GM23338 (cell line): ENCODE results near the gene CHST10. TPM values are rescaled to one million over a fixed set of nuclear protein-coding genes. Genes with fewer than 3 reads are reported as not detected.
A peak's percentile ranks its signal among the peaks of the same experiment; 100 is the strongest.

ENCODE experiments used
- ATAC-seq: fragments of 200-7000 bp; cut with Tn5 transposase; 3 replicates; pipeline ENCODE4 v1.9.1; 2020
- DNase-seq: peaks from one replicate; pipeline ENCODE4 v3.0.0-alpha.2; 2015; ENCODE audit warnings: low spot score
- H2AFZ ChIP-seq: fragments of 200-600 bp; sonication (generic); 2 replicates; pipeline ENCODE4 v1.8.0; 2016; ENCODE audit warnings: antibody characterized with exemption, mild to moderate bottlenecking, moderate library complexity
- H3F3A ChIP-seq: fragments of 200-600 bp; sonication (generic); replicated peaks from 2 replicates; pipeline ENCODE4 v1.8.0; 2017; ENCODE audit warnings: antibody characterized with exemption, mixed run types, low read depth
- H3K27ac ChIP-seq: fragments of 200-600 bp; sonication (generic); 2 replicates; pipeline ENCODE4 v1.6.1; 2016; ENCODE audit warnings: low read depth
- H3K27me3 ChIP-seq: fragments of 200-600 bp; sonication (generic); 2 replicates; pipeline ENCODE4 v1.8.0; 2016; ENCODE audit warnings: mild to moderate bottlenecking, mixed run types, moderate library complexity; ENCODE audit not compliant: insufficient read depth
- H3K36me3 ChIP-seq: fragments of 200-600 bp; sonication (generic); 2 replicates; pipeline ENCODE4 v1.8.0; 2016; ENCODE audit warnings: mild to moderate bottlenecking; ENCODE audit not compliant: insufficient read depth
- H3K4me1 ChIP-seq: fragments of 200-600 bp; sonication (generic); 2 replicates; pipeline ENCODE4 v1.8.0; 2016; ENCODE audit warnings: mild to moderate bottlenecking, moderate library complexity; ENCODE audit not compliant: insufficient read depth
- H3K4me2 ChIP-seq: fragments of 200-600 bp; sonication (generic); 2 replicates; pipeline ENCODE4 v1.7.1; 2017; ENCODE audit warnings: mixed run types
- H3K4me3 ChIP-seq: fragments of 200-600 bp; sonication (generic); 2 replicates; pipeline ENCODE4 v1.6.1; 2016; ENCODE audit warnings: mixed run types
- H3K79me2 ChIP-seq: fragments of 200-600 bp; sonication (generic); replicated peaks from 2 replicates; pipeline ENCODE4 v1.8.0; 2017; ENCODE audit warnings: mild to moderate bottlenecking; ENCODE audit not compliant: insufficient read depth
- H3K9me2 ChIP-seq: fragments of 200-600 bp; sonication (generic); 2 replicates; pipeline ENCODE4 v1.8.0; 2017; ENCODE audit not compliant: insufficient read depth
- H4K20me1 ChIP-seq: fragments of 200-600 bp; sonication (generic); replicated peaks from 2 replicates; pipeline ENCODE4 v1.8.0; 2017; ENCODE audit warnings: mild to moderate bottlenecking; ENCODE audit not compliant: insufficient read depth
- H3K27ac Mint-ChIP-seq: 2 replicates; pipeline ENCODE4 v1.8.0; 2020; ENCODE audit warnings: inconsistent platforms, mild to moderate bottlenecking, moderate library complexity, mixed read lengths
- H3K27me3 Mint-ChIP-seq: 3 replicates; pipeline ENCODE4 v1.8.0; 2022; ENCODE audit warnings: low read depth, mild to moderate bottlenecking, moderate library complexity, mixed read lengths, inconsistent platforms; ENCODE audit not compliant: insufficient read depth, poor library complexity
- H3K36me3 Mint-ChIP-seq: 3 replicates; pipeline ENCODE4 v1.8.0; 2021; ENCODE audit warnings: low read depth, mild to moderate bottlenecking, inconsistent platforms, moderate library complexity, mixed read lengths
- H3K4me1 Mint-ChIP-seq: 3 replicates; pipeline ENCODE4 v1.8.0; 2020; ENCODE audit warnings: mild to moderate bottlenecking, inconsistent platforms, mixed read lengths
- H3K4me3 Mint-ChIP-seq: 3 replicates; pipeline ENCODE4 v1.8.0; 2021; ENCODE audit warnings: moderate library complexity, mild to moderate bottlenecking, inconsistent platforms, mixed read lengths
- H3K9me3 Mint-ChIP-seq: 3 replicates; pipeline ENCODE4 v1.8.0; 2020; ENCODE audit warnings: moderate library complexity, mild to moderate bottlenecking, inconsistent platforms, mixed read lengths
- CREB1 ChIP-seq: fragments of 250-450 bp; sonication (Bioruptor Pico); IDR thresholded peaks from 2 replicates; pipeline ENCODE4 v1.5.0; 2020; ENCODE audit warnings: low read depth, mild to moderate bottlenecking, moderate library complexity
- ETS1 ChIP-seq: IDR thresholded peaks from 2 replicates; pipeline ENCODE4 v1.6.1; 2016; ENCODE audit warnings: antibody characterized with exemption
- EZH2 ChIP-seq: fragments of 200-600 bp; sonication (generic); IDR thresholded peaks from one replicate; pipeline ENCODE4 v1.8.0; 2017; ENCODE audit warnings: antibody characterized with exemption, mild to moderate bottlenecking, low read depth; ENCODE audit not compliant: unreplicated experiment
- EZH2phosphoT487 ChIP-seq: fragments of 200-600 bp; sonication (generic); IDR thresholded peaks from one replicate; pipeline ENCODE4 v1.8.1; 2018; ENCODE audit warnings: antibody characterized with exemption; ENCODE audit not compliant: unreplicated experiment
- NANOG ChIP-seq: IDR thresholded peaks from 2 replicates; pipeline ENCODE4 v1.6.1; 2016; ENCODE audit warnings: antibody characterized with exemption, borderline replicate concordance
- POLR2AphosphoS5 ChIP-seq: IDR thresholded peaks from 2 replicates; pipeline ENCODE4 v1.6.1; 2016; ENCODE audit warnings: antibody characterized with exemption, low read depth
- REST ChIP-seq: IDR thresholded peaks from one replicate; pipeline ENCODE4 v1.6.1; 2018; ENCODE audit warnings: antibody characterized with exemption; ENCODE audit not compliant: unreplicated experiment
- STAT1 ChIP-seq: IDR thresholded peaks from one replicate; pipeline ENCODE4 v1.6.1; 2016; ENCODE audit warnings: antibody characterized with exemption; ENCODE audit not compliant: unreplicated experiment
- ZNF114 ChIP-seq: fragments of 250-450 bp; sonication (Bioruptor Pico); IDR thresholded peaks from 2 replicates; pipeline ENCODE4 v1.5.0; 2020; ENCODE audit warnings: mild to moderate bottlenecking, moderate library complexity
- ZNF331 ChIP-seq: fragments of 250-450 bp; sonication (Bioruptor Pico); IDR thresholded peaks from 2 replicates; pipeline ENCODE4 v1.5.0; 2020; ENCODE audit warnings: low read depth, mild to moderate bottlenecking, moderate library complexity
- polyA plus RNA-seq: library from polyadenylated mRNA; unstranded; fragments of >200 nt; fragmentation: Nextera tagmentation; extraction: Ambion mirVana; gene quantifications from 2 replicates; pipeline ENCODE4 v1.2.1, GENCODE V29; 2016
- total RNA-seq: library from RNA; depleted of rRNA; stranded (reverse); fragments of >200 nt; shearing (Covaris generic); gene quantifications from 2 replicates; pipeline ENCODE4 v1.2.3, GENCODE V29; 2014
- TF ChIP-seq, protein P1 (sequence below), 2 experiments: fragments of 200-600 bp in 1 of 2; sonication (generic) in 1 of 2; conservative IDR thresholded peaks; 2 replicates each; pipeline versions ENCODE4 v1.5.1 to v1.6.1; 2016 to 2017; ENCODE audit warnings: antibody characterized with exemption in 2 of 2, low read depth in 2 of 2, mild to moderate bottlenecking in 2 of 2, moderate library complexity in 1 of 2

The CHST10 gene
- total and polyA plus RNA-seq, 2 experiments from 2014 or later: 7.7 to 24.5 TPM

DNA sequence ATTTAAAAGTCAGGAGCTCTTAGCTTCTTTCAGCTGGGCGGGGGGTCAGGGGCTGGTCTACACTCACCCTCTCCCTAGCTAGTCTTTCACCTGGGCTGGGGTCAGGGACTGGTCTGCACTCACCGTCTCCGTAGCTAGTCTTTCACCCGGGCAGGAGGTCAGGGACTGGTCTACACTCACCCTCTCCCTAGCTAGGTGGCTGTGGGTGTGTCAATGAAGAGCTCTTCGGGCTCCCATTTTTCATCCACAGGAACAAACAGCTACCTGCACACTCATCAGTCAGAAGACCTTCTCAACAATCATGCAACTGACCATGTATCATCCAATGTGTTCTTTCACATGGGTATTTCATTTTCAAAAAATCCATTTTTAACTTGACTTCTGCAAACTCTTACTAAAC is 8.0 kb downstream of the CHST10 start:
- 0 out of 2 replicates have a peak, but pooled peaks cover 3% of the 10 kb centered on the region for H3F3A ChIP-seq
- TF ChIP-seq ZNF331 (CRISPR knock-in tag) (no peak), POLR2AphosphoS5 (no peak), REST (no peak), EZH2phosphoT487 (no peak), ZNF114 (CRISPR knock-in tag) (no peak), ETS1 (no peak), NANOG (no peak), STAT1 (no peak), CREB1 (CRISPR knock-in tag) (no peak), EZH2 (no peak)
- TF ChIP-seq, protein P1, sequence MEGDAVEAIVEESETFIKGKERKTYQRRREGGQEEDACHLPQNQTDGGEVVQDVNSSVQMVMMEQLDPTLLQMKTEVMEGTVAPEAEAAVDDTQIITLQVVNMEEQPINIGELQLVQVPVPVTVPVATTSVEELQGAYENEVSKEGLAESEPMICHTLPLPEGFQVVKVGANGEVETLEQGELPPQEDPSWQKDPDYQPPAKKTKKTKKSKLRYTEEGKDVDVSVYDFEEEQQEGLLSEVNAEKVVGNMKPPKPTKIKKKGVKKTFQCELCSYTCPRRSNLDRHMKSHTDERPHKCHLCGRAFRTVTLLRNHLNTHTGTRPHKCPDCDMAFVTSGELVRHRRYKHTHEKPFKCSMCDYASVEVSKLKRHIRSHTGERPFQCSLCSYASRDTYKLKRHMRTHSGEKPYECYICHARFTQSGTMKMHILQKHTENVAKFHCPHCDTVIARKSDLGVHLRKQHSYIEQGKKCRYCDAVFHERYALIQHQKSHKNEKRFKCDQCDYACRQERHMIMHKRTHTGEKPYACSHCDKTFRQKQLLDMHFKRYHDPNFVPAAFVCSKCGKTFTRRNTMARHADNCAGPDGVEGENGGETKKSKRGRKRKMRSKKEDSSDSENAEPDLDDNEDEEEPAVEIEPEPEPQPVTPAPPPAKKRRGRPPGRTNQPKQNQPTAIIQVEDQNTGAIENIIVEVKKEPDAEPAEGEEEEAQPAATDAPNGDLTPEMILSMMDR (conservative IDR thresholded peaks at IDR 0.05; ENCODE audit: low read depth in 2 of 2): no peak
- no peaks in the 10 kb centered on the region; the same call in 1 of the 2 replicates for H4K20me1 ChIP-seq
- H3K27me3 Mint-ChIP-seq: peaks cover 8% of the 10 kb centered on the region
- H3K4me3 ChIP-seq: no peak overlapping the region
- H3K4me1 Mint-ChIP-seq: peaks cover 72% of the 10 kb centered on the region
- H3K4me3 Mint-ChIP-seq: no peak overlapping the region
- H3K27ac Mint-ChIP-seq: 0 out of 2 replicates have a peak overlapping the region, but pooled peaks have one; percentile 47
- peaks cover 50% of the 10 kb centered on the region for H3K79me2 ChIP-seq
- 0 out of 2 replicates have a peak, but pooled peaks cover 5% of the 10 kb centered on the region for H3K36me3 ChIP-seq
- H3K4me2 ChIP-seq: no peak overlapping the region
- H2AFZ ChIP-seq: no peak overlapping the region
- no peaks in the 10 kb centered on the region; the same call in 2 of the 3 replicates for H3K9me3 Mint-ChIP-seq
- H3K9me2 ChIP-seq: no peaks in the 10 kb centered on the region
- H3K27me3 ChIP-seq: no peaks in the 10 kb centered on the region
- ATAC-seq (no peak), DNase-seq (no peak)
- no peak overlapping the region for H3K27ac ChIP-seq
- peaks cover 60% of the 10 kb centered on the region for H3K36me3 Mint-ChIP-seq
- peaks cover 49% of the 10 kb centered on the region for H3K4me1 ChIP-seq
